ENCODE results near the gene C2orf81.

DNA sequence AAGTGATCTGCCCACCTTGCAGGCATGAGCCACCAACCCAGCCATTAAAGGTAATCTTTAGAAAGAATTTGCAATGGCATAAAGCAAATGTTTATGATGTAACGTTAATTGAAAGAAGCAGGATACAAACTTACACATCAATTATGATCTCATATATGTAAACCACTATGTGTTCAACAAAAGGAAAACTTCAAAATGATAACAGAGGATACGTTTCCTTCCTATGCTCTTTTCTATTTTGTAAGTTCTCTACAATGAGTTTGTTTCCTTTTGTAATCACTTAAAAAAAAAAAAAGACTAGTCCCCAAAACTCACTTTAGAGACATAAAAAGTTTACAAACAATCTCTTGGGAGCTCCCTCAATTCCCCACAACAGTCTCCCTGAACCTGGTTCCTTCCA, 1.4 kb downstream of the C2orf81 start:
- TF ChIP-seq, protein P1, sequence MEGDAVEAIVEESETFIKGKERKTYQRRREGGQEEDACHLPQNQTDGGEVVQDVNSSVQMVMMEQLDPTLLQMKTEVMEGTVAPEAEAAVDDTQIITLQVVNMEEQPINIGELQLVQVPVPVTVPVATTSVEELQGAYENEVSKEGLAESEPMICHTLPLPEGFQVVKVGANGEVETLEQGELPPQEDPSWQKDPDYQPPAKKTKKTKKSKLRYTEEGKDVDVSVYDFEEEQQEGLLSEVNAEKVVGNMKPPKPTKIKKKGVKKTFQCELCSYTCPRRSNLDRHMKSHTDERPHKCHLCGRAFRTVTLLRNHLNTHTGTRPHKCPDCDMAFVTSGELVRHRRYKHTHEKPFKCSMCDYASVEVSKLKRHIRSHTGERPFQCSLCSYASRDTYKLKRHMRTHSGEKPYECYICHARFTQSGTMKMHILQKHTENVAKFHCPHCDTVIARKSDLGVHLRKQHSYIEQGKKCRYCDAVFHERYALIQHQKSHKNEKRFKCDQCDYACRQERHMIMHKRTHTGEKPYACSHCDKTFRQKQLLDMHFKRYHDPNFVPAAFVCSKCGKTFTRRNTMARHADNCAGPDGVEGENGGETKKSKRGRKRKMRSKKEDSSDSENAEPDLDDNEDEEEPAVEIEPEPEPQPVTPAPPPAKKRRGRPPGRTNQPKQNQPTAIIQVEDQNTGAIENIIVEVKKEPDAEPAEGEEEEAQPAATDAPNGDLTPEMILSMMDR (IDR thresholded peaks at IDR 0.05): no peak
- no peak for TF ChIP-seq POLR2A (IDR thresholded peaks at IDR 0.05)

All from esophagus squamous epithelium (tissue), 4 donors.